Activated T-cell treated with anti-CD3 and anti-CD28 coated beads for 48 hours (primary cell): ENCODE data around the gene RASAL1.

Experiments used
- DNase-seq: peaks from one replicate; pipeline ENCODE4 v3.0.0-alpha.2; 2020; ENCODE audit warnings: low read depth

RASAL1 gene

GRCh38 chr12:113135178-113136127, at the start of gene RASAL1:
RASAL1 (minus strand) TSS chr12:113135761; CDS start chr12:113135462, 299 bp downstream.
- DNase-seq, result peak; percentile 89

GRCh38 chr12:113184900-113185179, 49.3 kb upstream of the RASAL1 start:
- DNase-seq, result peak; percentile 87

- no peak for DNase-seq
Observed at GRCh38 chr12:113184098-113184899, 48.7 kb upstream of the RASAL1 start.

GRCh38 chr12:113183030-113183589, 47.5 kb upstream of the RASAL1 start:
- DNase-seq, result no peak

DNA sequence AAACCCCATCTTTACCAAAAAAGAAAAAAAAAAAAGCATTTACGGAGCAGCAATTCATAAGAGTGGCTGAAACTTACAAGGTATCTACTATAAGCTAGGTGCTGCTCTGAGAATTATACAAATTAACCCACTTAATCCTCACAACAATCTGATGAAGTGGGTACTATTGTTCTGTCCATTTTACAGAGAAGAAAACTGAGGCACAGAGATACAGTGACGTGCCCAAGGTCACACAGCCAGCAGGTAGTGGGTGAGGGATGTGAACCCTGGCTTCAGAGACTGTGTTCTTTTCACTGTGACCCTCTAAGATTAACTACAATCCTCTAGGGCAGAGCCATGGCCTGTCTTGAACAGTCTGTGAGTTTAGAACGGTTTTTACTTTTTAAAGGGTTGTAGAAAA, 46.4 kb upstream of the RASAL1 start:
- DNase-seq, result no peak

GRCh38 chr12:113180333-113180732, 44.8 kb upstream of the RASAL1 start:
- DNase-seq, result no peak

DNA sequence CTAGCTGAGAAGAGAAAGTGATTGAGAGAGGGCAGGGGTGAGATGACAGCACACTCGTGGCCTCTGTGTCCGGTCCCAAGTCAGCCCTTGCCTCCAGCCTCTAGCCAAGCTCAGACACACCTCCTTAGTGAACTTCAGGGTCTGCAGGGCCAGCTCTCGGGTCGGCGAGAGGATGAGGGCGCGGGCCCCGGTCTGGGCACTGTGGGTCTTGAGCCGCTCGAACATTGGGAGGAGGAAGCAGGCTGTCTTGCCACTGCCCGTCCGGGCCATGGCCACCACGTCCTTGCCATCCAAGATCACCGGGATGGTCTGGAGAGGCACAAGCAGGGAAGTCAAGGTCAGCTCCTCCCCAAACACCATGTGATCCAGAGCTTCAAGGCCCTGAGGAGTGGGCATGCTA, 43.5 kb upstream of the RASAL1 start:
- no peak for DNase-seq

- peak; percentile 73 for DNase-seq
Observed at GRCh38 chr12:113174461-113175384, 39.2 kb upstream of the RASAL1 start.

GRCh38 chr12:113173081-113173698, 37.6 kb upstream of the RASAL1 start:
- no peak for DNase-seq

- no peak for DNase-seq
Observed at GRCh38 chr12:113172185-113172584, 36.6 kb upstream of the RASAL1 start.

GRCh38 chr12:113171543-113171942, 36.0 kb upstream of the RASAL1 start:
- DNase-seq, result no peak

GRCh38 chr12:113170926-113171325, 35.4 kb upstream of the RASAL1 start:
- DNase-seq, result no peak

DNA sequence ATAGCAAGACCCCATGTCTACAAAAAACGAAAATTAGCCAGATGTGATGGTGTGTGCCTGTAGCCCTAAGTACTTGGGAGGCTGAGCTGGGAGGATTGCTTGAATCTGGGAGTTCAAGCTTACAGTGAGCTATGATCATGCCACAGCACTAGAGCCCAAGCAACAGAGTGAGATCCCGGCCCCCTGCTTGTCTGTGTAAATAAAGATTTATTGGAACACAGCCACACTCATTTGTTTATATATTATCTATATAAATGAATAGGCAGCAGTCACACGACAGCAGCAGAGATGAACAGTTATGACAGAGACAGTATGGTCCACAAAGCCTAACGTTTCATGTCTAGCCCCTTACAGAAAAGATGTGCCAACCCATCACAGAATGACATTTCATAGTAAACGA, 34.9 kb upstream of the RASAL1 start:
- no peak for DNase-seq

GRCh38 chr12:113169697-113170096, 34.1 kb upstream of the RASAL1 start:
- DNase-seq, result no peak

DNA sequence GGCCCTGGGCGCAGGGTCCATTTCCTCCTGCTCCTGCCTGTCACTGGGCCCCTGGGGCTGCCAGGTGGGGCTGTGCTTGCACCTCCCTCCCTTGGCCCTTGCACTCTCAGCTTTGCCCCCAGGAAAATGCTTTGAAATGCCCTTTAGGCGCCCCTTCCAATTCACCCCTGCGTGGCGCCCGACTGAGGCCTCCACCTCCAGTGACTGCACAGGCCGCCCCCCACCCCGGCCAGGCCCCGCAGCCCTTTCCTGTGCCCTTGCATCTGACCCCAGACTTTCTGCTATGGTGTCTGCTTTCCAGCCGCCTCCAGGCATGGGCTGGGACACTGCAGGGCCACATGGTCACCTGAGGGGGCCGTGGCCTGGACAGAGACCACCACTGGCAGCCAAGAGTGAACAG, 32.3 kb upstream of the RASAL1 start:
- no peak for DNase-seq

DNA sequence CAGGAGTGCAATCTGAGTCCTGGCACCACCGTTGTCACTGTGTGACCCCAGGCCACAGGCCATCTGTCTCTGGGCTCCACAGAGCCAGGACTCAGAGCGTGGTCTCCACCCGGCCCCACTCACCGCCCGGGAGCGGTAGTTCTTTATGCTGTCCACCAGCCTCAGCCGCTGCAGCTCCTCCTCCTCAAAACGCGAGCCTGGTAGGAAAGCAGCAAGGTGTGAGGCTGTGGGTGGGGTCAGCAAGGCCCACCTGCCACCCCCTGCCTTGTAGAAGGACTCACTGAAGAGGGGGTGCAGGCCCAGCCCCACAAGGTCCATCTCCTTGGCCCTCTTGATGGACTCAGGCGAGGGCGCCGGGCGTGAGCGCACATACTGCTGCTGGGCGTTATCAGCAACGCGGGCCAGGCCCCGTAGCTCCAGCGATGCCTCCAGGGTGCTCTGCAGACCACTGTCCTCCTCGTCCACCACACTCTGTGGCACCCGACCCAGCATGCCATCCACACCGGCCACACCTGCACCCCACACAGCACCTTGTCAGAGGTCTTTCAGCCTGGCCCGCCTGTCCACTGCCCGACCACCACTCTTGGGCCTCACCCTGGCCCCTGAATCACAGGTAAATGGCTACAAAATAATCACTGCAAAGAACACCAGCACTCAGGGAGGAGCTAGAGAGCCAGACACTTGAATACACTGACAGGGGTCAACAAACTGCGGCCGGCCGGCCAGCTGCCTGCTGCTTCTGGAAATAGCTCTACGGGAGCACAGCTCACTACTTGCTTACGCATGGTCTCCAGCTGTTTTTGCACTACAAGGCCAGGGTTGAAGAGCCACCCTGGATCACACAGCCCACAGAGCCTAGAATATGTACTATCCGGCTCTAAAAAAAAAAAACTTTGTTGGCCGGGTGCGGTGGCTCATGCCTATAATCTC, 30.2 kb upstream of the RASAL1 start:
- DNase-seq, result no peak

GRCh38 chr12:113164014-113164413, 28.5 kb upstream of the RASAL1 start:
- DNase-seq, result no peak

DNA sequence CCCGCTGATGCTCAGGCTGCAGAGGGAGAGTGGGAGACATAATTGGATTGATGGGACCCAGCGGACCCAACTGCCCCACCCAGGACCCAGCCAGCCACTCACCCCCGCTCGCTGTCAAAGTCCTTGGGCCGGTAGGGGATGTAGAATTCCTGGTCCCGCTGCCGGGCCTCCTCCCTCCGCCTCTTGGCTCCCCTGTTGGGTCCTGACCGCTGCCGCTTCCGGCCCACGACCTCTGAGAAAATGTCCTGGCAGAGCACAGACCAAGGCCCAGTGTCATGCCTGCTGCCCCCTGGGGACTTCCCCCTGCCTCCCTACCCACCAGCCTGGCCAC, 27.4 kb upstream of the RASAL1 start:
- no peak for DNase-seq

DNA sequence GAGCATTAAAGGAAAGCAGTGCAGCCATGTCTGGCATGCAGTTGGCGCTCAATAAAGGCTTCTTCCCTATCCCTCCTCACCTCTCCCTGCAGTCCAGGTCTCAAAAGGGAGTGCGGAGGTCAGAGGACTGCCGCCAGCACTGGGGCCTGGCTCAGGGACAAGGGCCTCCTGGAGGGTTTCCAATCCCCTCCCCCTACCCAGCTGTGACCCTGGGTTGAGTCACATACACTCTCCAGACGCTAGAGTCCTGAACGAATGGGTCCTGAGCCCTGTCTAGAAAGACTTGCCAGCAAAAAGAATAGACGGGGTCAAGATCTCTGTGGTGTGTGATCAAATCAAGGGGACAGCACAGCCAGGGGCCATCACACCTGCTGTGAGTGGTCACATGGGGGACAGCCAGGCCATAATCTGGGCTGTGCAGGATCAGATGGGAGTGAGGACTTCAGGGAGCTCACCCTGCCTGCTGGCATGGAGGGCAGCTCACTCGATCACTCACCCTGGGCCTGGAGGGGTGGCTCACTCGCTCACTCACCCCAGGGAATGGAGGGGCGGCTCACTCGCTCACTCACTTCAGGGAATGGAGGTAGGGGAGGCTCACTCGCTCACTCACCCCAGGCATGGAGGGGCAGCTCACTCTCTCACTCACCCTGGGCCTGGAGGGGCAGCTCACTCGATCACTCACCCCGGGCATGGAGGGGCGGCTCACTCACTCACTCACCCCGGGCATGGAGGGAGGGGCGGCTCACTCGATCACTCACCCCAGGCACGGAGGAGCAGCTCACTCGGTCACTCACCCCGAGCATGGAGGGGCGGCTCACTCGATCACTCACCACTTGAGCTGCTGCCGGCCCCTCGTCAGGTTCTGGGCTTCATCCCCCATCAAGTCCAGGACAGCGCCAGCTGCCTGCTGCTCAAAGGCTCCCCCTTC, 26.8 kb upstream of the RASAL1 start:
- DNase-seq, result no peak
